PC-9 (cell line): ENCODE data around the gene FGF14. TPM values are rescaled to one million over a fixed set of nuclear protein-coding genes. Genes with fewer than 3 reads are reported as not detected.

ENCODE experiments used
- BruUV-seq: library from RNA; stranded (reverse); fragments of 400-500 nt; replicated peaks from 2 replicates; lab custom pipeline; 2021; lab: Mats Ljungman, UMichigan
- CTCF ChIA-PET: fragments of 300-600 bp; sonication (Branson Sonifier 250); formaldehyde crosslinking; loops from one replicate; lab custom pipeline; 2022; ENCODE audit warnings: antibody characterized with exemption; lab: Charles Lee
- POLR2A ChIA-PET: fragments of 300-600 bp; sonication (Branson Sonifier 250); formaldehyde crosslinking; loops from one replicate; lab custom pipeline; 2022; ENCODE audit warnings: antibody characterized with exemption; ENCODE audit not compliant: unreplicated experiment; lab: Charles Lee
- DNase-seq, 2 experiments: peaks; one replicate each; pipeline versions ENCODE4 v3.0.0 to v3.0.0-alpha.2; 2015 to 2022; ENCODE audit warnings: mixed read lengths in 1 of 2
- H2AFZ ChIP-seq: fragments of 200-600 bp; sonication (generic); 2 replicates; pipeline ENCODE4 v1.8.1; 2017; ENCODE audit warnings: antibody characterized with exemption
- H3F3A ChIP-seq: fragments of 200-600 bp; sonication (generic); 2 replicates; pipeline ENCODE4 v1.8.1; 2017; ENCODE audit warnings: antibody characterized with exemption, mild to moderate bottlenecking, low read depth; ENCODE audit not compliant: insufficient read depth
- H3K27ac ChIP-seq: fragments of 200-600 bp; sonication (generic); 2 replicates; pipeline ENCODE4 v1.6.1; 2016; ENCODE audit warnings: mixed run types
- H3K27me3 ChIP-seq: fragments of 200-600 bp; sonication (generic); 2 replicates; pipeline ENCODE4 v1.6.1; 2016; ENCODE audit warnings: low read depth, mixed run types; ENCODE audit not compliant: insufficient read depth
- H3K36me3 ChIP-seq: fragments of 200-600 bp; sonication (generic); 2 replicates; pipeline ENCODE4 v1.6.1; 2016; ENCODE audit warnings: low read depth, mixed run types
- H3K4me1 ChIP-seq: fragments of 200-600 bp; sonication (generic); replicated peaks from 2 replicates; pipeline ENCODE4 v1.6.1; 2016; ENCODE audit warnings: mixed run types; ENCODE audit not compliant: insufficient read depth
- H3K4me2 ChIP-seq: fragments of 200-600 bp; sonication (generic); 2 replicates; pipeline ENCODE4 v1.6.1; 2017; ENCODE audit warnings: mixed run types
- H3K4me3 ChIP-seq: fragments of 200-600 bp; sonication (generic); 2 replicates; pipeline ENCODE4 v1.6.1; 2016; ENCODE audit warnings: mixed run types
- H3K79me2 ChIP-seq: fragments of 200-600 bp; sonication (generic); 2 replicates; pipeline ENCODE4 v1.6.1; 2017; ENCODE audit warnings: low read depth, mixed run types
- H3K9me2 ChIP-seq: fragments of 200-600 bp; sonication (generic); 2 replicates; pipeline ENCODE4 v1.8.1; 2017; ENCODE audit warnings: mild to moderate bottlenecking; ENCODE audit not compliant: insufficient read depth
- H3K9me3 ChIP-seq: fragments of 200-600 bp; sonication (generic); 2 replicates; pipeline ENCODE4 v1.8.1; 2016; ENCODE audit warnings: low read depth; ENCODE audit not compliant: insufficient read depth
- H4K20me1 ChIP-seq: fragments of 200-600 bp; sonication (generic); 2 replicates; pipeline ENCODE4 v1.8.1; 2017; ENCODE audit not compliant: insufficient read depth
- EZH2 ChIP-seq: fragments of 200-600 bp; sonication (generic); IDR thresholded peaks from 2 replicates; pipeline ENCODE4 v1.8.0; 2017; ENCODE audit warnings: antibody characterized with exemption, low read depth
- intact Hi-C: fragments of 100-400 bp; cut with micrococcal nuclease; formaldehyde crosslinking; loops from one replicate; pipeline ENCODE4 v1.10.0; 2022; ENCODE audit not compliant: unreplicated experiment
- total RNA-seq: library from RNA; stranded (reverse); gene quantifications from 2 replicates; pipeline ENCODE4 v1.2.3, GENCODE V29; 2021
- TF ChIP-seq, protein P1 (sequence below): fragments of 200-600 bp; sonication (generic); conservative IDR thresholded peaks from 2 replicates; pipeline ENCODE4 v1.6.1; 2017; ENCODE audit warnings: mixed run types, antibody characterized with exemption, mild to moderate bottlenecking, moderate library complexity

Gene FGF14
- total RNA-seq, 1 experiment from 2014 or later: not detected

GRCh38 chr13:101783554-101783953 lies 618.3 kb downstream of the FGF14 start:
- H4K20me1 ChIP-seq: no peaks in the 10 kb centered on the region
- H3K4me2 ChIP-seq: no peak overlapping the region
- no peaks in the 10 kb centered on the region for H3K79me2 ChIP-seq
- CTCF ChIA-PET: interaction anchor here (0.6 kb wide), 1 partner anchor 328 kb away, joined by 3 read pairs; no protein-coding TSS in a partner anchor
- no peak overlapping the region for H3K4me3 ChIP-seq
- H3K27ac ChIP-seq: no peak overlapping the region
- no peaks in the 10 kb centered on the region for H3K36me3 ChIP-seq
- H3K9me3 ChIP-seq: no peaks in the 10 kb centered on the region
- H3K27me3 ChIP-seq: 0 out of 2 replicates have a peak, but pooled peaks cover 5% of the 10 kb centered on the region
- no peaks in the 10 kb centered on the region for H3F3A ChIP-seq
- POLR2A ChIA-PET: no interaction called here
- H3K4me1 ChIP-seq: no peaks in the 10 kb centered on the region
- no peak for DNase-seq
- no TSS peak for BruUV-seq
- TF ChIP-seq, protein P1, sequence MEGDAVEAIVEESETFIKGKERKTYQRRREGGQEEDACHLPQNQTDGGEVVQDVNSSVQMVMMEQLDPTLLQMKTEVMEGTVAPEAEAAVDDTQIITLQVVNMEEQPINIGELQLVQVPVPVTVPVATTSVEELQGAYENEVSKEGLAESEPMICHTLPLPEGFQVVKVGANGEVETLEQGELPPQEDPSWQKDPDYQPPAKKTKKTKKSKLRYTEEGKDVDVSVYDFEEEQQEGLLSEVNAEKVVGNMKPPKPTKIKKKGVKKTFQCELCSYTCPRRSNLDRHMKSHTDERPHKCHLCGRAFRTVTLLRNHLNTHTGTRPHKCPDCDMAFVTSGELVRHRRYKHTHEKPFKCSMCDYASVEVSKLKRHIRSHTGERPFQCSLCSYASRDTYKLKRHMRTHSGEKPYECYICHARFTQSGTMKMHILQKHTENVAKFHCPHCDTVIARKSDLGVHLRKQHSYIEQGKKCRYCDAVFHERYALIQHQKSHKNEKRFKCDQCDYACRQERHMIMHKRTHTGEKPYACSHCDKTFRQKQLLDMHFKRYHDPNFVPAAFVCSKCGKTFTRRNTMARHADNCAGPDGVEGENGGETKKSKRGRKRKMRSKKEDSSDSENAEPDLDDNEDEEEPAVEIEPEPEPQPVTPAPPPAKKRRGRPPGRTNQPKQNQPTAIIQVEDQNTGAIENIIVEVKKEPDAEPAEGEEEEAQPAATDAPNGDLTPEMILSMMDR: no peak
- no peak for TF ChIP-seq EZH2
- H3K9me2 ChIP-seq: no peaks in the 10 kb centered on the region
- no peak overlapping the region for H2AFZ ChIP-seq
- intact Hi-C loops: no loop called here

DNA sequence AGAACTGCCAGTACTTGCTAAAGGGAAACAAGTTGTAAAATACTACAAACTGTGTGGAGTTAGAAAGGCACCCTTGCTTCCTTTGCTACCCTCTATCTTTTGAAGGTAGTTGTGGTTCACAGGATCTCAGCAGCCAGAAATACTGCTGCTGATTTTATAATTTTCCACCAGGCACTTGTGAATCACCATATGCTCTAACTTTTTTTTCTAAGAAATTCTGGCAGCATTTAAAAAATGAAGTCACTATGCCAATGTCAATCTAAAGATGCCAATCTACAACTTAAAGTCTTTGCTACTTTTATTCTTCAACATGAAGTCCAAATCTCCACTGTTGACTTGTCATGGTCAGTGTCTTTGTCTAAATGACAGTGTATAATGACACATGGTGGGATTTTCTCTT lies 621.6 kb downstream of the FGF14 start:
- H3K4me1 ChIP-seq: no peaks in the 10 kb centered on the region
- no peaks in the 10 kb centered on the region for H3K27me3 ChIP-seq
- no peaks in the 10 kb centered on the region for H4K20me1 ChIP-seq
- ChIA-PET POLR2A (no interaction called here), CTCF (no interaction called here)
- H3K36me3 ChIP-seq: no peaks in the 10 kb centered on the region
- intact Hi-C loops: no loop called here
- H3K27ac ChIP-seq: no peak overlapping the region
- no peak for TF ChIP-seq EZH2
- TF ChIP-seq, protein P1: no peak
- no peaks in the 10 kb centered on the region for H3K9me2 ChIP-seq
- no peak for DNase-seq
- H3K9me3 ChIP-seq: no peaks in the 10 kb centered on the region
- no TSS peak for BruUV-seq
- no peak overlapping the region for H3K4me3 ChIP-seq
- no peak overlapping the region for H2AFZ ChIP-seq
- no peak overlapping the region for H3K4me2 ChIP-seq
- no peaks in the 10 kb centered on the region for H3F3A ChIP-seq
- H3K79me2 ChIP-seq: no peaks in the 10 kb centered on the region

- no peak for DNase-seq
- Histone ChIP-seq H3K27ac (no peak overlapping the region), H3F3A (no peaks in the 10 kb centered on the region), H3K36me3 (no peaks in the 10 kb centered on the region), H2AFZ (no peak overlapping the region), H3K79me2 (no peaks in the 10 kb centered on the region), H3K4me3 (no peak overlapping the region), H3K9me3 (no peaks in the 10 kb centered on the region), H3K4me2 (no peak overlapping the region), H3K27me3 (no peaks in the 10 kb centered on the region), H4K20me1 (no peaks in the 10 kb centered on the region), H3K9me2 (no peaks in the 10 kb centered on the region), H3K4me1 (no peaks in the 10 kb centered on the region)
- TF ChIP-seq EZH2: no peak
- TF ChIP-seq, protein P1: no peak
- ChIA-PET CTCF (no interaction called here), POLR2A (no interaction called here)
- BruUV-seq: no TSS peak
- intact Hi-C loops: no loop called here
Observed at GRCh38 chr13:101779147-101779546, 622.7 kb downstream of the FGF14 start.
